ENCODE results near the gene ANKMY2.

ANKMY2 gene

GRCh38 chr7:16581286-16581685 lies 64.3 kb downstream of the ANKMY2 start:
- no peaks in the 10 kb centered on the region; the same call in 1 of the 2 replicates for H3F3A ChIP-seq (ENCODE audit: control insufficient read depth, insufficient read depth)
- no peak overlapping the region for H3K27ac ChIP-seq (ENCODE audit: low read depth, low read length)
- peaks cover 3% of the 10 kb centered on the region for H3K27me3 ChIP-seq (ENCODE audit: control insufficient read depth, low read length)
- H3K36me3 ChIP-seq (ENCODE audit: control insufficient read depth, low read length), result no peaks in the 10 kb centered on the region
- H3K9me2 ChIP-seq (replicated peaks; ENCODE audit: control insufficient read depth, low read length), result no peaks in the 10 kb centered on the region
- no peaks in the 10 kb centered on the region for H3K79me2 ChIP-seq (ENCODE audit: control insufficient read depth, low read length)
- no peaks in the 10 kb centered on the region for H3K9me3 ChIP-seq (ENCODE audit: control insufficient read depth, insufficient read depth, low read length)
- no peak overlapping the region for H3K4me2 ChIP-seq (ENCODE audit: low read length)
- no peak overlapping the region for H3K4me3 ChIP-seq (ENCODE audit: low read length)
- H3K4me1 ChIP-seq (ENCODE audit: control insufficient read depth, low read length), result no peaks in the 10 kb centered on the region
- no peak for TF ChIP-seq EZH2phosphoT487 (IDR thresholded peaks at IDR 0.05; ENCODE audit: borderline replicate concordance, low read length)
- TF ChIP-seq, protein P1, sequence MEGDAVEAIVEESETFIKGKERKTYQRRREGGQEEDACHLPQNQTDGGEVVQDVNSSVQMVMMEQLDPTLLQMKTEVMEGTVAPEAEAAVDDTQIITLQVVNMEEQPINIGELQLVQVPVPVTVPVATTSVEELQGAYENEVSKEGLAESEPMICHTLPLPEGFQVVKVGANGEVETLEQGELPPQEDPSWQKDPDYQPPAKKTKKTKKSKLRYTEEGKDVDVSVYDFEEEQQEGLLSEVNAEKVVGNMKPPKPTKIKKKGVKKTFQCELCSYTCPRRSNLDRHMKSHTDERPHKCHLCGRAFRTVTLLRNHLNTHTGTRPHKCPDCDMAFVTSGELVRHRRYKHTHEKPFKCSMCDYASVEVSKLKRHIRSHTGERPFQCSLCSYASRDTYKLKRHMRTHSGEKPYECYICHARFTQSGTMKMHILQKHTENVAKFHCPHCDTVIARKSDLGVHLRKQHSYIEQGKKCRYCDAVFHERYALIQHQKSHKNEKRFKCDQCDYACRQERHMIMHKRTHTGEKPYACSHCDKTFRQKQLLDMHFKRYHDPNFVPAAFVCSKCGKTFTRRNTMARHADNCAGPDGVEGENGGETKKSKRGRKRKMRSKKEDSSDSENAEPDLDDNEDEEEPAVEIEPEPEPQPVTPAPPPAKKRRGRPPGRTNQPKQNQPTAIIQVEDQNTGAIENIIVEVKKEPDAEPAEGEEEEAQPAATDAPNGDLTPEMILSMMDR (IDR thresholded peaks at IDR 0.05; ENCODE audit: low read depth, low read length, poor library complexity, severe bottlenecking), result no peak
- no peaks in the 10 kb centered on the region for H4K20me1 ChIP-seq (ENCODE audit: control insufficient read depth, insufficient read depth, low read depth, low read length)

GRCh38 chr7:16579216-16579615 lies 66.3 kb downstream of the ANKMY2 start:
- Histone ChIP-seq H3K4me3 (ENCODE audit: low read length) (no peak overlapping the region), H3K27me3 (ENCODE audit: control insufficient read depth, low read length) (peaks cover 3% of the 10 kb centered on the region)

GRCh38 chr7:16571941-16572340 lies 73.6 kb downstream of the ANKMY2 start:
- H3F3A ChIP-seq (ENCODE audit: control insufficient read depth, insufficient read depth), result no peaks in the 10 kb centered on the region
- no peak overlapping the region for H3K4me3 ChIP-seq (ENCODE audit: low read length)
- TF ChIP-seq, protein P1 (IDR thresholded peaks at IDR 0.05; ENCODE audit: low read depth, low read length, poor library complexity, severe bottlenecking), result no peak
- TF ChIP-seq EZH2phosphoT487 (IDR thresholded peaks at IDR 0.05; ENCODE audit: borderline replicate concordance, low read length), result no peak
- H4K20me1 ChIP-seq (ENCODE audit: control insufficient read depth, insufficient read depth, low read depth, low read length), result no peaks in the 10 kb centered on the region
- H3K4me2 ChIP-seq (ENCODE audit: low read length), result no peak overlapping the region
- no peaks in the 10 kb centered on the region for H3K9me3 ChIP-seq (ENCODE audit: control insufficient read depth, insufficient read depth, low read length)
- no peaks in the 10 kb centered on the region for H3K9me2 ChIP-seq (replicated peaks; ENCODE audit: control insufficient read depth, low read length)
- no peaks in the 10 kb centered on the region for H3K36me3 ChIP-seq (ENCODE audit: control insufficient read depth, low read length)
- no peaks in the 10 kb centered on the region for H3K79me2 ChIP-seq (ENCODE audit: control insufficient read depth, low read length)
- no peaks in the 10 kb centered on the region for H3K4me1 ChIP-seq (ENCODE audit: control insufficient read depth, low read length)
- H3K27me3 ChIP-seq (ENCODE audit: control insufficient read depth, low read length), result 0 out of 2 replicates have a peak, but pooled peaks cover 2% of the 10 kb centered on the region
- H3K27ac ChIP-seq (ENCODE audit: low read depth, low read length), result no peak overlapping the region

More at GRCh38 chr7:16579216-16579615, 66.3 kb downstream of the ANKMY2 start:
- H3K9me2 ChIP-seq (replicated peaks; ENCODE audit: control insufficient read depth, low read length), result no peaks in the 10 kb centered on the region
- H3K9me3 ChIP-seq (ENCODE audit: control insufficient read depth, insufficient read depth, low read length), result no peaks in the 10 kb centered on the region
- H3F3A ChIP-seq (ENCODE audit: control insufficient read depth, insufficient read depth), result no peaks in the 10 kb centered on the region; the same call in 1 of the 2 replicates
- TF ChIP-seq, protein P1 (IDR thresholded peaks at IDR 0.05; ENCODE audit: low read depth, low read length, poor library complexity, severe bottlenecking), result no peak
- no peak for TF ChIP-seq EZH2phosphoT487 (IDR thresholded peaks at IDR 0.05; ENCODE audit: borderline replicate concordance, low read length)
- H3K4me1 ChIP-seq (ENCODE audit: control insufficient read depth, low read length), result no peaks in the 10 kb centered on the region
- H3K4me2 ChIP-seq (ENCODE audit: low read length), result no peak overlapping the region
- no peaks in the 10 kb centered on the region for H3K79me2 ChIP-seq (ENCODE audit: control insufficient read depth, low read length)
- no peaks in the 10 kb centered on the region for H3K36me3 ChIP-seq (ENCODE audit: control insufficient read depth, low read length)
- H3K27ac ChIP-seq (ENCODE audit: low read depth, low read length), result no peak overlapping the region
- no peaks in the 10 kb centered on the region for H4K20me1 ChIP-seq (ENCODE audit: control insufficient read depth, insufficient read depth, low read depth, low read length)

Measured in DOHH2 (cell line).